Activated T-helper 9 cell treated with anti-CD3 and anti-CD28 coated beads, Interleukin-2, amount 50 U/mL, for 16 hours (primary cell): ENCODE results near the gene SEMA4B.
"Not testable (repeated sequence)": the region's sequence is repeated elsewhere in the genome, so short reads cannot be mapped to it uniquely, and the experiment has no call there.

Experiments used
- DNase-seq: peaks from one replicate; pipeline ENCODE4 v3.0.0-alpha.2; 2020; ENCODE audit warnings: low read depth

The SEMA4B gene

GRCh38 chr15:90201130-90201943 is at the start of gene SEMA4B:
SEMA4B (plus strand) TSS chr15:90201330; CDS start chr15:90201579, 249 bp downstream.
- peak; percentile 60 for DNase-seq

- DNase-seq, result no peak
Measured at GRCh38 chr15:90151989-90152645, 49.0 kb upstream of the SEMA4B start.

GRCh38 chr15:90153658-90154057 is 47.5 kb upstream of the SEMA4B start:
- no peak for DNase-seq

- no peak for DNase-seq
Measured at GRCh38 chr15:90154246-90154645, 46.9 kb upstream of the SEMA4B start.

GRCh38 chr15:90154861-90155626 is 46.1 kb upstream of the SEMA4B start:
- no peak for DNase-seq

- no peak for DNase-seq
Measured at GRCh38 chr15:90159213-90159612, 41.9 kb upstream of the SEMA4B start.

GRCh38 chr15:90160781-90161727 is 40.1 kb upstream of the SEMA4B start:
- no peak for DNase-seq

GRCh38 chr15:90161950-90162361 is 39.2 kb upstream of the SEMA4B start:
- no peak for DNase-seq

GRCh38 chr15:90162956-90163355 is 38.2 kb upstream of the SEMA4B start:
- no peak for DNase-seq

GRCh38 chr15:90164239-90164638 is 36.9 kb upstream of the SEMA4B start:
- not testable (repeated sequence) for DNase-seq

GRCh38 chr15:90165157-90165556 is 36.0 kb upstream of the SEMA4B start:
- no peak for DNase-seq

GRCh38 chr15:90165659-90166489 is 35.3 kb upstream of the SEMA4B start:
- no peak for DNase-seq

- DNase-seq, result no peak
Measured at GRCh38 chr15:90167121-90167520, 34.0 kb upstream of the SEMA4B start.

- DNase-seq, result no peak
Measured at GRCh38 chr15:90171623-90172022, 29.5 kb upstream of the SEMA4B start.

GRCh38 chr15:90173372-90173771 is 27.8 kb upstream of the SEMA4B start:
- no peak for DNase-seq

GRCh38 chr15:90174140-90174875 is 26.8 kb upstream of the SEMA4B start:
- DNase-seq, result no peak

- DNase-seq, result no peak
Measured at GRCh38 chr15:90177012-90177411, 24.1 kb upstream of the SEMA4B start.

- DNase-seq, result no peak
Measured at GRCh38 chr15:90178468-90179435, 22.4 kb upstream of the SEMA4B start.

GRCh38 chr15:90181776-90182175 is 19.4 kb upstream of the SEMA4B start:
- DNase-seq, result no peak
